HG03457 (cell line): ENCODE measurements around the gene PARD6G.

Source experiments
- ATAC-seq: cut with Tn5 transposase; IDR thresholded peaks from one replicate; pipeline ENCODE4 v1.9.1; 2021; ENCODE audit warnings: moderate number of reproducible peaks; ENCODE audit not compliant: unreplicated experiment

The PARD6G gene

DNA sequence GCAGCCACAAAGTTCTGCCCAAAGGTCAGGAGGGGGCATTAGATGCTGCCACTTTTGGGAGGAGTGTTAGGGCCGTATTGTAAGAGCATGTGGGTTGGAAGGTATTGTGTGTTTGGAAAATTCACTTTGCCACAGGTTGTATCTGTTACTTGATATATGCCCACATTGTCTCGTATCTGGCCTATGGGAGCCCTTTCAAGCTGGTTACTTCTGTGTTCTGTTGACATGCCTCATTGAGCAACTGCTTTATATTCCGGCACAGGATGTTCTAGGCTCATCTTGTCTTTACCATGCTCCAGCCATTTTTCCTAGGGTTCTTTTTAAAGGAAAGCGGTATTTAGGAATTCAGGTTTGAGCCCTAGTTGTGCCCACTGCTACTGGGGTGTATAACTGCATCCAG lies 132.3 kb downstream of the PARD6G start:
- no peak for ATAC-seq

DNA sequence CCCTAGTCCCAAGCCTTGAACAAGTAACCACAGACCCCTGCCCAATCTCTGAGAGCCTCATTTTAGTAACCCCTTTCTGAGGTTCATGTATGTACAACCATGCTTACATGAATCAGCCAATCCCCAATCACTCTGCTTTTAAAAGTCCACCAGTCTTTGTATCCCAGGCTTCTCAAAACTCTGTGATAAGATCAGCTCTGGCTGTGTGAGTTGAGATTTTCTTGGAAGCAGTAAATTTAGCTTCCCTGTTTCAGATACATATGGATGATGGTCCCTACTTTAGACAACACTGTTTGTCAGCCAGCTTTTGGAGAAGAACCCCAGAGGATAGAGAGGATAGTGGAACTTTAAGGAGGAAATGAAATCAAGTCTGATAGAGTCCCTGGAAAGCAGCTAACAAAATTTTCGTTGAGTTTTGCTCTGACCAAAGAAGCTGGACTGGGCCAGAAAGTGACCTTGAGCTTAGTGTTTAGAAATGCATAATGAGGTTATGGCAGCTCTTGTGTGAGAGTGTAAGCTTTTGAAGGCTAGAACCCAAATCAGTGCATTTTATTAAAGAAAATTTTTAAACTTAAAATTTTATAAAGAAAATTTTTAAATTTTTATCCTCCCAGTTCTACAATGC lies 134.6 kb downstream of the PARD6G start:
- no peak for ATAC-seq

DNA sequence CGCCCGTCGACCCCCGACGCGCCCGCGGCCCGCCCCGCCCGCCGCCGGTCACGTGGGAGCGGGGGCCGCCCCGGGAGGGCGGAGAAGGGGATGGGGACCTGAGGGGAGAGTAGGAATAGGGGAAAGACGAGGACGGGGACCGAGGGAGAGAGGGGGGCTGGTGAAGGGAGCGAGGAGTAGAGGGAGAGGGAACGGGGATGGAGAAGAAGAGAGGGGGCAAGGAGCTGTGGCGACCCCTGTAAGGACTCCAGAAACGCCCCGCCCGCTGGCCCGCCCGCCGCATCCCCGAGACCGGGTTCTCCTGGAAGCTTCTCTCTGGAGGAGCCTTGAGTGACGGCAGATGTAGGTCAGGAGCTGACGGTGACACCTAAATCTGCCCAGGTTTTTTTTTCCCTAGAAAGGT lies 137.6 kb downstream of the PARD6G start:
- ATAC-seq: peak; percentile 18

DNA sequence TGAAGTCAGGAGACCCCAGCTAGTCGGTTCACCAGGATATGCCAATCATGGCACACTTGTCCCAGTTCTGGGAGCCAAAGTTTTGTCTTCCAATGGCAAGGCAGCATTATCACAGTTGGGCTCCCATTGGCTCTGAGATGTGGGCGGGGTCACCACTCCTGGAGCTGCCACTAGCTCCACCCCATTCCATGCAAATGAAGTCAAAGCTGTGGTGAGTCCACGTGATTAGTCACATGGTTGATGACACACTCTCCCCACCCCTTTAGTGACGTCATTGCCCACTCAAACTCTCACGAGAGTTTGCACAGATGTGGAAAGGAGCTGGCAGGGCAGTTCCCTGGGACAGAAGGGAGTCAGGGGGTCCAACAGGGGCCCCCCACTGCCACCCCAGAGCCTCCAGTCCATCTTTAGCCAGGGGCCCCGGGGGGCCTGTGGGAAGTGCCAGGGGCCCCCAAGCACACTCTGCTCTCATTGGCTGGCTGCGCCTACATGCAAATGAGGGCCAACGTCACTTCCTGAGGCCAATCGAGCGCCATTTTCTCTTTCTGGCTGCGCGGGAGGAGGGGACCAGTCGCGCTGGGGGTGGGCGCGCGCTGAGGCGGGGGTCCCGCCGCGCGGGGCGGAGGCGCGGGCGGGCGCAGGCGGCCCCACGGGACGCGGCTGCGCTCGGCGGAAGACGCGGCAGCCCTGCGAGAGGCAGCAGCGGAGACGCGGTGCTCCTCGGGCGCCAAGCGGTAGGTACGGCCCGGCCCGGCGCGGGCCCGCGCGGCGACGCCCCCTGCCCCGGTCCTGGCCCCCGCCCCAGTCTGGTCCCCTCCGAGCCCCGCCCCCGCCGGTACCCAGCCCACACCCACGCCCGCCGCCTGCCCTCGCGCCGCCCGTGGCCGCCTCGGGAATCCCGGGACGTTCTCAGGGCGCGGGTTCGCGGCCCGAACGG lies 138.3 kb downstream of the PARD6G start, which contains the start of gene ADNP2:
TSS of gene ADNP2 (plus strand) at position 524 of the 937 bp plus-strand sequence. CDS start 8,281 bp downstream, outside the sequence.
- ATAC-seq: peak; percentile 53

DNA sequence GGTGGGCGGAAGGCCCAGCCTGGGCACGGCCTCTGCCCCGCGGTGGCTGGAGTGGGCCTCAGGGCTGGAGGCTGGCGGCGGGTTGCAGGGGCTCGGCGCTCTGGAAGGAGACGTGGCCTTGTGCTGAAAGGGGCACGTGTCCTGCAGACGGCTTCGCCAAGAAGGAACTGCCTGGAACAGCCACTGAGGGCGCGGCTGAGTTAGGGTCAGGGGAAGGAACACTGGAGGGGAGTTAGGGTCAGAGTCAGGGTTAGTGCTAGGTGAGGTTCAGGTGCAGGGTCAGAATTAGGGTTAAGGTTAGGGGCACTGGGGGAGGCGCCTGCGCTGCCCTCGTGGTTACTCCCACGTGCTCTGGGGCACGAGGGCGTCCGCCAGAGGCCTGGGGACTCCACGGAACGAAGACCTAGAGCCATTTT lies 139.2 kb downstream of the PARD6G start:
- no peak for ATAC-seq

DNA sequence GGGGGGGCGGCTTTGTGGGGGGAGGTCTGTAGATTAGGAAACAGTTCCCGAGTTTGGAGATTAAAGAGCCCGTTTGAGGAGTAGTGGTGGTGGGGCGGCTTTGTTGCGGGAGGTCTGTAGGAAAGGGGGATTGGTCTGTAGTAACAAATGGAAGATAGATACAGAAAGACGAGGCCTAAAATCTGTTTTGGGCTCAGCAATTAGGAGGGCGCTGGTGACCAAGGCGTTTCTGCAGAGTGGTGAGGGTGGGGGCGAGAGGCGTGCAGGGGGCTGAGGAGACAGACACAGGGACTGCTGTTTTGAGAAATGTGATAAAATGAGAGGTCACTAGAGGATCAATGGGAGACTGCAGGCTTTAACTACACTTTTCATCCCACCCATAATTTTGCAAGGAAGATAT lies 139.9 kb downstream of the PARD6G start:
- no peak for ATAC-seq
